CD14-positive monocyte (primary cell): ENCODE data around the gene PSMD14. TPM values are rescaled to one million over a fixed set of nuclear protein-coding genes. Genes with fewer than 3 reads are reported as not detected.

Experiments
- DNase-seq, 3 donors: peaks; one replicate each; pipeline ENCODE4 v3.0.0-alpha.2; 2011 to 2022
- H2AFZ ChIP-seq: 2 replicates; pipeline ENCODE4 v1.6.0; 2012; ENCODE audit warnings: mild to moderate bottlenecking, low read depth, low read length, inconsistent platforms; ENCODE audit not compliant: insufficient read depth, poor library complexity, severe bottlenecking
- H3K27ac ChIP-seq, 2 donors: 1 replicate in 1 of 2; 2 replicates in 1 of 2; pipeline ENCODE4 v1.5.1; 2012 to 2013; ENCODE audit warnings: low read length in 2 of 2, control low read depth in 1 of 2, inconsistent platforms in 1 of 2, low read depth in 1 of 2, mild to moderate bottlenecking in 1 of 2
- H3K27me3 ChIP-seq, 2 donors: one replicate each; pipeline versions ENCODE4 v1.6.0 to v1.6.1; 2011 to 2013; ENCODE audit warnings: low read length in 2 of 2; ENCODE audit not compliant: control insufficient read depth in 2 of 2, insufficient read depth in 2 of 2
- H3K36me3 ChIP-seq, 2 donors: replicated peaks in 1 of 2; 1 replicate in 1 of 2; 2 replicates in 1 of 2; pipeline versions ENCODE4 v1.5.1 to v1.6.1; 2012 to 2013; ENCODE audit warnings: low read length in 2 of 2, control low read depth in 1 of 2, inconsistent platforms in 1 of 2, mild to moderate bottlenecking in 1 of 2; ENCODE audit not compliant: insufficient read depth in 2 of 2, control insufficient read depth in 1 of 2
- H3K4me1 ChIP-seq, 2 donors: 1 replicate in 1 of 2; 2 replicates in 1 of 2; pipeline versions ENCODE4 v1.5.1 to v1.6.1; 2012 to 2013; ENCODE audit warnings: low read length in 2 of 2, control low read depth in 1 of 2, inconsistent platforms in 1 of 2, mild to moderate bottlenecking in 1 of 2, moderate library complexity in 1 of 2; ENCODE audit not compliant: insufficient read depth in 2 of 2, control insufficient read depth in 1 of 2
- H3K4me2 ChIP-seq: replicated peaks from 2 replicates; pipeline ENCODE3; 2012; ENCODE audit warnings: low read length, moderate library complexity, mild to moderate bottlenecking; ENCODE audit not compliant: poor library complexity, severe bottlenecking; ENCODE audit errors: extremely low read depth
- H3K4me3 ChIP-seq, 3 experiments: fragments of 200-600 bp in 1 of 3; sonication (generic) in 1 of 3; replicated peaks in 1 of 3; 1 replicate in 2 of 3; 2 replicates in 1 of 3; pipeline ENCODE4 v1.5.1; 2011 to 2013; ENCODE audit warnings: low read length in 3 of 3, mild to moderate bottlenecking in 3 of 3, control low read depth in 2 of 3, low read depth in 2 of 3, inconsistent platforms in 1 of 3, moderate library complexity in 1 of 3
- H3K79me2 ChIP-seq: 2 replicates; pipeline ENCODE4 v1.6.0; 2012; ENCODE audit warnings: mild to moderate bottlenecking, control low read depth, inconsistent platforms, low read length, moderate library complexity; ENCODE audit not compliant: insufficient read depth
- H3K9ac ChIP-seq: 2 replicates; pipeline ENCODE4 v1.6.0; 2017; ENCODE audit warnings: low read length, mild to moderate bottlenecking; ENCODE audit not compliant: insufficient read depth, poor library complexity, severe bottlenecking
- H3K9me3 ChIP-seq, 2 donors: replicated peaks in 1 of 2; 1 replicate in 1 of 2; 2 replicates in 1 of 2; pipeline versions ENCODE4 v1.5.1 to v1.6.1; 2012 to 2013; ENCODE audit warnings: low read length in 2 of 2, control low read depth in 1 of 2; ENCODE audit not compliant: control insufficient read depth in 1 of 2, insufficient read depth in 1 of 2
- H4K20me1 ChIP-seq: 2 replicates; pipeline ENCODE4 v1.6.0; 2012; ENCODE audit warnings: mild to moderate bottlenecking, low read length, control low read depth, moderate library complexity; ENCODE audit not compliant: insufficient read depth
- H3K27ac Mint-ChIP-seq, 7 donors: one replicate each; pipeline ENCODE4 v1.8.0; 2020; ENCODE audit warnings: mild to moderate bottlenecking in 7 of 7, mixed read lengths in 7 of 7, moderate library complexity in 6 of 7, inconsistent platforms in 2 of 7
- H3K27me3 Mint-ChIP-seq, 3 donors: one replicate each; pipeline ENCODE4 v1.8.0; 2021 to 2022; ENCODE audit warnings: low read depth in 3 of 3, mild to moderate bottlenecking in 3 of 3, mixed read lengths in 3 of 3, moderate library complexity in 3 of 3, inconsistent platforms in 1 of 3
- H3K36me3 Mint-ChIP-seq, 2 donors: one replicate each; pipeline ENCODE4 v1.8.0; 2020; ENCODE audit warnings: mixed read lengths in 2 of 2, inconsistent platforms in 1 of 2, mild to moderate bottlenecking in 1 of 2
- H3K4me1 Mint-ChIP-seq: one replicate; pipeline ENCODE4 v1.8.0; 2020; ENCODE audit warnings: mild to moderate bottlenecking, mixed read lengths
- H3K4me3 Mint-ChIP-seq, 2 donors: one replicate each; pipeline ENCODE4 v1.8.0; 2020; ENCODE audit warnings: mild to moderate bottlenecking in 2 of 2, mixed read lengths in 2 of 2, moderate library complexity in 1 of 2
- H3K9me3 Mint-ChIP-seq, 7 donors: one replicate each; pipeline ENCODE4 v1.8.0; 2020 to 2022; ENCODE audit warnings: mixed read lengths in 7 of 7, mild to moderate bottlenecking in 6 of 7, moderate library complexity in 6 of 7, inconsistent platforms in 2 of 7
- WGBS: methylation state at CpG from one replicate; pipeline ENCODE4 v1.1.5; 2013; ENCODE audit warnings: missing lambda C conversion rate; ENCODE audit not compliant: insufficient coverage; 5-methylcytosine and 5-hydroxymethylcytosine counted together
- intact Hi-C, 2 donors: fragments of 100-400 bp; cut with micrococcal nuclease; formaldehyde crosslinking; loops; one replicate each; pipeline versions ENCODE4 v1.15.0 to v1.15.1; 2023
- polyA plus RNA-seq, 3 donors: library from polyadenylated mRNA; depleted of rRNA in 1 of 3; unstranded in 2 of 3; stranded (reverse) in 1 of 3; fragments of 300-500 nt in 2 of 3; fragments of >200 nt in 1 of 3; fragmentation: Illumina TruSeq in 2 of 3; gene quantifications; 1 replicate in 2 of 3; 2 replicates in 1 of 3; pipeline ENCODE4 v1.2.3, GENCODE V29; 2012 to 2021
- TF ChIP-seq, protein P1 (sequence below): fragments of 200-600 bp; IDR thresholded peaks from one replicate; pipeline ENCODE4 v1.8.0; 2022; ENCODE audit warnings: antibody characterized with exemption, mild to moderate bottlenecking

The PSMD14 gene
- polyA plus RNA-seq, 3 donors = 8.7 to 37.8 (median 29.3) TPM

GRCh38 chr2:161374446-161374845 is 66.2 kb downstream of the PSMD14 start:
- H3K9me3 Mint-ChIP-seq = no peaks in the 10 kb centered on the region
- no peaks in the 10 kb centered on the region for H3K4me1 ChIP-seq
- H3K79me2 ChIP-seq = no peaks in the 10 kb centered on the region
- H3K9ac ChIP-seq = no peak overlapping the region
- H3K4me1 Mint-ChIP-seq = no peaks in the 10 kb centered on the region
- H3K27me3 Mint-ChIP-seq = no peaks in the 10 kb centered on the region
- peaks cover 24 to 61% of the 10 kb centered on the region in 2 donors for H3K36me3 ChIP-seq
- no peak overlapping the region for H3K27ac Mint-ChIP-seq
- peaks cover 31 to 40% of the 10 kb centered on the region in 2 donors for H3K36me3 Mint-ChIP-seq
- intact Hi-C loops = no loop called here
- H3K27me3 ChIP-seq = no peaks in the 10 kb centered on the region
- no peak overlapping the region for H3K4me2 ChIP-seq
- no peak for DNase-seq
- no peak overlapping the region for H2AFZ ChIP-seq
- H4K20me1 ChIP-seq = no peaks in the 10 kb centered on the region
- no peak overlapping the region for H3K4me3 ChIP-seq
- no peak overlapping the region for H3K4me3 Mint-ChIP-seq
- TF ChIP-seq, protein P1, sequence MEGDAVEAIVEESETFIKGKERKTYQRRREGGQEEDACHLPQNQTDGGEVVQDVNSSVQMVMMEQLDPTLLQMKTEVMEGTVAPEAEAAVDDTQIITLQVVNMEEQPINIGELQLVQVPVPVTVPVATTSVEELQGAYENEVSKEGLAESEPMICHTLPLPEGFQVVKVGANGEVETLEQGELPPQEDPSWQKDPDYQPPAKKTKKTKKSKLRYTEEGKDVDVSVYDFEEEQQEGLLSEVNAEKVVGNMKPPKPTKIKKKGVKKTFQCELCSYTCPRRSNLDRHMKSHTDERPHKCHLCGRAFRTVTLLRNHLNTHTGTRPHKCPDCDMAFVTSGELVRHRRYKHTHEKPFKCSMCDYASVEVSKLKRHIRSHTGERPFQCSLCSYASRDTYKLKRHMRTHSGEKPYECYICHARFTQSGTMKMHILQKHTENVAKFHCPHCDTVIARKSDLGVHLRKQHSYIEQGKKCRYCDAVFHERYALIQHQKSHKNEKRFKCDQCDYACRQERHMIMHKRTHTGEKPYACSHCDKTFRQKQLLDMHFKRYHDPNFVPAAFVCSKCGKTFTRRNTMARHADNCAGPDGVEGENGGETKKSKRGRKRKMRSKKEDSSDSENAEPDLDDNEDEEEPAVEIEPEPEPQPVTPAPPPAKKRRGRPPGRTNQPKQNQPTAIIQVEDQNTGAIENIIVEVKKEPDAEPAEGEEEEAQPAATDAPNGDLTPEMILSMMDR = no peak
- H3K27ac ChIP-seq = no peak overlapping the region
- no CpG with 5 or more reads among the region's 1 CpG for WGBS
- no peaks in the 10 kb centered on the region for H3K9me3 ChIP-seq

DNA sequence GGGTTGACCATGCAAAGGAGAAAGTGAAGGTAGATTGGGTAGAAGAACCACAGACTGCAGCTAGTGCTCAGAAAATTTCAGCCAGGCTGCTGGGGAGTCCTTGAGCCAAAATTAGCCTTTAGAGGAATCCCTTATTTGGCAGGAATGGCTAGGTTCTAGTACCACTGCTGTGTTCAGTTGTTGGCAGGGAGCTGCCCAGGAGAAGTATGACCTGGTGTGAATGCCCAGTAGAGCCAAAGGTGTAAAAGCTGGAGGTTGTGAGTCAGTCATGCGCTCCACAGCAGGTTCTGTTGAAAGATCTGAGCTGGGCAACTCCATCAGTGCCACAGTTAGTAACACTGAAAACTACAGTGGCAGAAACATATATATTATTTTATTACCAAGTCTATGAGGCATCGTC is 71.5 kb downstream of the PSMD14 start:
- Histone ChIP-seq H3K27me3 (no peaks in the 10 kb centered on the region), H4K20me1 (no peaks in the 10 kb centered on the region), H3K4me1 (no peaks in the 10 kb centered on the region), H3K4me3 (no peak overlapping the region), H3K79me2 (no peaks in the 10 kb centered on the region), H3K9ac (no peak overlapping the region), H3K36me3 (peaks cover 3 to 38% of the 10 kb centered on the region in 2 donors), H3K4me2 (no peak overlapping the region), H3K9me3 (no peaks in the 10 kb centered on the region), H3K27ac (no peak overlapping the region), H2AFZ (no peak overlapping the region)
- Mint-ChIP-seq H3K36me3 (peaks cover 20 to 26% of the 10 kb centered on the region in 2 donors), H3K4me3 (no peak overlapping the region), H3K4me1 (no peaks in the 10 kb centered on the region), H3K9me3 (no peaks in the 10 kb centered on the region), H3K27ac (no peak overlapping the region), H3K27me3 (no peaks in the 10 kb centered on the region)
- no CpG with 5 or more reads among the region's 2 CpGs for WGBS
- no peak for DNase-seq
- intact Hi-C loops = no loop called here
- TF ChIP-seq, protein P1 = no peak
